Erythroblast (primary cell): ENCODE results near the gene PINK1.

Experiments used
- GATA1 ChIP-seq: IDR thresholded peaks from 2 replicates; pipeline ENCODE4 v1.6.1; 2011; ENCODE audit warnings: low read depth, mild to moderate bottlenecking, control low read depth, low read length, moderate library complexity
- POLR2A ChIP-seq: IDR thresholded peaks from 2 replicates; pipeline ENCODE4 v1.6.1; 2011; ENCODE audit warnings: mild to moderate bottlenecking, low read length

GRCh38 chr1:20634594-20635084 lies 1.4 kb downstream of the PINK1 start:
- TF ChIP-seq POLR2A (no peak), GATA1 (no peak)
